Measurements from ENCODE around the gene IGLON5.

DNA sequence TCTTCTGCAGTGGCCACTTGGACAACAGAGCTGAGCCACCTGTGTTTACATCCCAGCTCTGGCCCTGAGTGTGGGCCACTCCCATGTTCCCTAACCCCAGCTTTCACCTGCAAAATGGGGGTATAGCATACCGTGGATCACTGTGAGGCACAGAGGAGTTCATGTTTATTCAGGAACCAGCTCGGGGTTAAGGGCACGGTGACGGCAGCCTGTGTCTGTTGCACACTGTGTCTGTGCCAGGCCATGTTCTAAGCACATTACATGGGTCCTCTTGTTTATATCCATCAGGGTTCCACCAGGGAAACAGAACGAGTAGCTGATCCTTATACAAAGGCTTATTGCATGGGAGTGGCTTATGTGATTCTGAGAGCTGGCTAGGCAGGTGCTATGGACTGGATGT, 14.0 kb upstream of the IGLON5 start:
- TF ChIP-seq JUNB (IDR thresholded peaks at IDR 0.05; ENCODE audit: unreplicated experiment) (no peak), EZH2 (IDR thresholded peaks at IDR 0.05; ENCODE audit: low read depth, unreplicated experiment) (no peak)
- TF ChIP-seq, protein P1, sequence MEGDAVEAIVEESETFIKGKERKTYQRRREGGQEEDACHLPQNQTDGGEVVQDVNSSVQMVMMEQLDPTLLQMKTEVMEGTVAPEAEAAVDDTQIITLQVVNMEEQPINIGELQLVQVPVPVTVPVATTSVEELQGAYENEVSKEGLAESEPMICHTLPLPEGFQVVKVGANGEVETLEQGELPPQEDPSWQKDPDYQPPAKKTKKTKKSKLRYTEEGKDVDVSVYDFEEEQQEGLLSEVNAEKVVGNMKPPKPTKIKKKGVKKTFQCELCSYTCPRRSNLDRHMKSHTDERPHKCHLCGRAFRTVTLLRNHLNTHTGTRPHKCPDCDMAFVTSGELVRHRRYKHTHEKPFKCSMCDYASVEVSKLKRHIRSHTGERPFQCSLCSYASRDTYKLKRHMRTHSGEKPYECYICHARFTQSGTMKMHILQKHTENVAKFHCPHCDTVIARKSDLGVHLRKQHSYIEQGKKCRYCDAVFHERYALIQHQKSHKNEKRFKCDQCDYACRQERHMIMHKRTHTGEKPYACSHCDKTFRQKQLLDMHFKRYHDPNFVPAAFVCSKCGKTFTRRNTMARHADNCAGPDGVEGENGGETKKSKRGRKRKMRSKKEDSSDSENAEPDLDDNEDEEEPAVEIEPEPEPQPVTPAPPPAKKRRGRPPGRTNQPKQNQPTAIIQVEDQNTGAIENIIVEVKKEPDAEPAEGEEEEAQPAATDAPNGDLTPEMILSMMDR (conservative IDR thresholded peaks at IDR 0.05; ENCODE audit: low read depth in 2 of 2) = no peak
- TF ChIP-seq, protein P2, sequence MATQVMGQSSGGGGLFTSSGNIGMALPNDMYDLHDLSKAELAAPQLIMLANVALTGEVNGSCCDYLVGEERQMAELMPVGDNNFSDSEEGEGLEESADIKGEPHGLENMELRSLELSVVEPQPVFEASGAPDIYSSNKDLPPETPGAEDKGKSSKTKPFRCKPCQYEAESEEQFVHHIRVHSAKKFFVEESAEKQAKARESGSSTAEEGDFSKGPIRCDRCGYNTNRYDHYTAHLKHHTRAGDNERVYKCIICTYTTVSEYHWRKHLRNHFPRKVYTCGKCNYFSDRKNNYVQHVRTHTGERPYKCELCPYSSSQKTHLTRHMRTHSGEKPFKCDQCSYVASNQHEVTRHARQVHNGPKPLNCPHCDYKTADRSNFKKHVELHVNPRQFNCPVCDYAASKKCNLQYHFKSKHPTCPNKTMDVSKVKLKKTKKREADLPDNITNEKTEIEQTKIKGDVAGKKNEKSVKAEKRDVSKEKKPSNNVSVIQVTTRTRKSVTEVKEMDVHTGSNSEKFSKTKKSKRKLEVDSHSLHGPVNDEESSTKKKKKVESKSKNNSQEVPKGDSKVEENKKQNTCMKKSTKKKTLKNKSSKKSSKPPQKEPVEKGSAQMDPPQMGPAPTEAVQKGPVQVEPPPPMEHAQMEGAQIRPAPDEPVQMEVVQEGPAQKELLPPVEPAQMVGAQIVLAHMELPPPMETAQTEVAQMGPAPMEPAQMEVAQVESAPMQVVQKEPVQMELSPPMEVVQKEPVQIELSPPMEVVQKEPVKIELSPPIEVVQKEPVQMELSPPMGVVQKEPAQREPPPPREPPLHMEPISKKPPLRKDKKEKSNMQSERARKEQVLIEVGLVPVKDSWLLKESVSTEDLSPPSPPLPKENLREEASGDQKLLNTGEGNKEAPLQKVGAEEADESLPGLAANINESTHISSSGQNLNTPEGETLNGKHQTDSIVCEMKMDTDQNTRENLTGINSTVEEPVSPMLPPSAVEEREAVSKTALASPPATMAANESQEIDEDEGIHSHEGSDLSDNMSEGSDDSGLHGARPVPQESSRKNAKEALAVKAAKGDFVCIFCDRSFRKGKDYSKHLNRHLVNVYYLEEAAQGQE (IDR thresholded peaks at IDR 0.05; ENCODE audit: unreplicated experiment) = no peak

All from GM23338 (cell line).